Measurements from ENCODE around the gene RHOBTB3.

DNA sequence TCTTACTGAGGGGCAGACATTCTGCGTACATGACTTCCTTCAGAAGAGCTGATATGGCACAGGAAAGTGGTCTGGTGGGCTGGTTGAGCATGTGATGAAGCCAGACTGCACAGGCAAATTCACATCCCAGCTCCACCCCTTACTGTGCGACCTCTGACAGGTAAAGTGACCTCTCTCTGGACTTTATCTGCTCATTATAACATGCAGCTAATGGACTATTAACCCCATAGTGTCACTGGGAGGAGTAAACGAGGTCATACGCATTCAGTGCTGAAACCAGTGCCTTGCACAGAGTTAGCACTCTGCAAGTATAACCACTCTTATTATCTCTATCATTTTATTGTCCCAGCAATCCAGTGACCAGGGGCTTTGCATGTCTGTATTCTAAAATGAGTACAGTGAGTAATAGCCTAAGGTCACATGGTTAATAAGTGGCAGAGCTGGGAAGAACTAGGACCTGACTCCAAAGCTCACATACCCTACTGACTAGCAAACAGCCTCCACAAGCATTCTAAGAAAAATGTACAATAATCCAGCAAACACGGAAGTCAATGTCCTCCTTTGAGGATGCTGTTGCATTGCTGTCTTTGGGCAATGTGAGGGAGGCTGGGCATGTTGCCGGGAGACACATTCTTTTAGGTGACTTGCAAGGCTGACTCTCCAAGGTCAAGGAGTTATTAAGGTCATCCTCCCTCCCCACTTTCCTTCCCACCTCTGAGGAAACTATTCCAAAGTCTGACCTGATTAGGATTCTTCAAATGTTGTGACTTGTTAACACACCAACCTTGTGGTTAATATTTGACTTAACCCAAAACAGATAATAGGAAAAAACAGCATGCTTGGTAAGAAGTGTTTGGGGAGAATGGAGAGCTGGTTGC is 72.4 kb downstream of the RHOBTB3 start:
- TF ChIP-seq, protein P1, sequence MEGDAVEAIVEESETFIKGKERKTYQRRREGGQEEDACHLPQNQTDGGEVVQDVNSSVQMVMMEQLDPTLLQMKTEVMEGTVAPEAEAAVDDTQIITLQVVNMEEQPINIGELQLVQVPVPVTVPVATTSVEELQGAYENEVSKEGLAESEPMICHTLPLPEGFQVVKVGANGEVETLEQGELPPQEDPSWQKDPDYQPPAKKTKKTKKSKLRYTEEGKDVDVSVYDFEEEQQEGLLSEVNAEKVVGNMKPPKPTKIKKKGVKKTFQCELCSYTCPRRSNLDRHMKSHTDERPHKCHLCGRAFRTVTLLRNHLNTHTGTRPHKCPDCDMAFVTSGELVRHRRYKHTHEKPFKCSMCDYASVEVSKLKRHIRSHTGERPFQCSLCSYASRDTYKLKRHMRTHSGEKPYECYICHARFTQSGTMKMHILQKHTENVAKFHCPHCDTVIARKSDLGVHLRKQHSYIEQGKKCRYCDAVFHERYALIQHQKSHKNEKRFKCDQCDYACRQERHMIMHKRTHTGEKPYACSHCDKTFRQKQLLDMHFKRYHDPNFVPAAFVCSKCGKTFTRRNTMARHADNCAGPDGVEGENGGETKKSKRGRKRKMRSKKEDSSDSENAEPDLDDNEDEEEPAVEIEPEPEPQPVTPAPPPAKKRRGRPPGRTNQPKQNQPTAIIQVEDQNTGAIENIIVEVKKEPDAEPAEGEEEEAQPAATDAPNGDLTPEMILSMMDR (IDR thresholded peaks at IDR 0.05), result no peak
- TF ChIP-seq POLR2AphosphoS5 (IDR thresholded peaks at IDR 0.05; ENCODE audit: low read depth, low read length) (no peak), REST (IDR thresholded peaks at IDR 0.05; ENCODE audit: insufficient read depth in 1 of 2, low read depth in 2 of 2, low read length in 1 of 2) (no peak), SIN3A (IDR thresholded peaks at IDR 0.05; ENCODE audit: borderline replicate concordance, insufficient read depth, low read depth, low read length) (no peak), TCF7L2 (IDR thresholded peaks at IDR 0.05; ENCODE audit: low read depth, low read length) (no peak)

Measured in Panc1 (cell line).